ENCODE data around the gene BTNL9.

The BTNL9 gene

GRCh38 chr5:181050016-181050415 lies 9.9 kb downstream of the BTNL9 start:
- no peak for DNase-seq (ENCODE audit: low read depth)
- no peak overlapping the region for H3K4me3 ChIP-seq (ENCODE audit: low read depth, low read length)
- no peak for TF ChIP-seq CTCF (IDR thresholded peaks at IDR 0.05; ENCODE audit: insufficient read depth, low read depth, low read length, missing control alignments)

- peak; percentile 19 for DNase-seq (ENCODE audit: low read depth)
- H3K4me3 ChIP-seq (ENCODE audit: low read depth, low read length): peak overlapping the region; percentile 50
- no peak for TF ChIP-seq CTCF (IDR thresholded peaks at IDR 0.05; ENCODE audit: insufficient read depth, low read depth, low read length, missing control alignments)
Measured at GRCh38 chr5:181051841-181052671, 12.0 kb downstream of the BTNL9 start.

GRCh38 chr5:181052672-181053487 lies 12.8 kb downstream of the BTNL9 start:
- peak overlapping the region; percentile 58 for H3K4me3 ChIP-seq (ENCODE audit: low read depth, low read length)
- DNase-seq (ENCODE audit: low read depth): peak; percentile 65
- no peak for TF ChIP-seq CTCF (IDR thresholded peaks at IDR 0.05; ENCODE audit: insufficient read depth, low read depth, low read length, missing control alignments)

- peak overlapping the region; percentile 58 for H3K4me3 ChIP-seq (ENCODE audit: low read depth, low read length)
- DNase-seq (ENCODE audit: low read depth): peak; percentile 38
- no peak for TF ChIP-seq CTCF (IDR thresholded peaks at IDR 0.05; ENCODE audit: insufficient read depth, low read depth, low read length, missing control alignments)
Measured at GRCh38 chr5:181053488-181054121, 13.5 kb downstream of the BTNL9 start.

- no peak for TF ChIP-seq CTCF (IDR thresholded peaks at IDR 0.05; ENCODE audit: insufficient read depth, low read depth, low read length, missing control alignments)
- DNase-seq (ENCODE audit: low read depth): no peak
- H3K4me3 ChIP-seq (ENCODE audit: low read depth, low read length): peak overlapping the region; percentile 58
Measured at GRCh38 chr5:181054138-181054537, 14.1 kb downstream of the BTNL9 start.

- no peak overlapping the region for H3K4me3 ChIP-seq (ENCODE audit: low read depth, low read length)
- TF ChIP-seq CTCF (IDR thresholded peaks at IDR 0.05; ENCODE audit: insufficient read depth, low read depth, low read length, missing control alignments): no peak
- DNase-seq (ENCODE audit: low read depth): no peak
Measured at GRCh38 chr5:181054871-181055459, 14.9 kb downstream of the BTNL9 start.

Measured in GM12865 (cell line).